Upper lobe of right lung (tissue), 1 donor: ENCODE measurements around the gene NPTXR. TPM values are rescaled to one million over a fixed set of nuclear protein-coding genes. Genes with fewer than 3 reads are reported as not detected.

ENCODE experiments used
- ATAC-seq: fragments of 200-7000 bp; cut with Tn5 transposase; one replicate; pipeline ENCODE4 v1.9.1; 2020; ENCODE audit warnings: mild to moderate bottlenecking, moderate library complexity
- DNase-seq: peaks from one replicate; pipeline ENCODE4 v3.0.0-alpha.2; 2020
- H3K27ac ChIP-seq: fragments of 200-600 bp; one replicate; pipeline ENCODE4 v1.8.0; 2022
- H3K27me3 ChIP-seq: fragments of 200-600 bp; one replicate; pipeline ENCODE4 v1.8.0; 2022; ENCODE audit warnings: mild to moderate bottlenecking
- H3K36me3 ChIP-seq: fragments of 200-600 bp; one replicate; pipeline ENCODE4 v1.8.0; 2022
- H3K4me1 ChIP-seq: fragments of 200-600 bp; one replicate; pipeline ENCODE4 v1.8.0; 2022
- H3K4me3 ChIP-seq: fragments of 200-600 bp; one replicate; pipeline ENCODE4 v1.8.0; 2022; ENCODE audit warnings: mild to moderate bottlenecking
- H3K9me3 ChIP-seq: fragments of 200-600 bp; one replicate; pipeline ENCODE4 v1.8.0; 2022
- CTCF ChIP-seq: fragments of 200-600 bp; IDR thresholded peaks from one replicate; pipeline ENCODE4 v1.8.0; 2022; ENCODE audit warnings: antibody characterized with exemption
- intact Hi-C: fragments of 100-400 bp; cut with DNase I; formaldehyde crosslinking; loops from one replicate; pipeline ENCODE4 v1.11.0; 2022
- total RNA-seq: library from RNA; stranded (reverse); fragmentation: NEBNext Ultra II Directional; extraction: Animal tissue kit (Norgen Biotek cat#: 25700); gene quantifications from one replicate; pipeline ENCODE4 v1.2.1, GENCODE V29; 2021
- donor health status: DM: no; HTN: yes; CAD: no; lungs with severe emphysema.

Gene NPTXR
- total RNA-seq, 1 donor from 2014 or later, result 6.3 TPM

- no peak overlapping the region for H3K27ac ChIP-seq
- intact Hi-C loops, result no loop called here
- no peak overlapping the region for H3K4me3 ChIP-seq
- no peaks in the 10 kb centered on the region for H3K9me3 ChIP-seq
- no peak for TF ChIP-seq CTCF
- H3K4me1 ChIP-seq, result no peaks in the 10 kb centered on the region
- H3K36me3 ChIP-seq, result no peaks in the 10 kb centered on the region
- peaks cover 18% of the 10 kb centered on the region for H3K27me3 ChIP-seq
- no peak for DNase-seq
- no peak for ATAC-seq
These were observed 2.6 kb upstream of the NPTXR start for GRCh38 chr22:38846412-38846811.

GRCh38 chr22:38845004-38845740 lies 1.3 kb upstream of the NPTXR start:
- H3K27ac ChIP-seq, result no peak overlapping the region
- DNase-seq (no peak), ATAC-seq (no peak)
- peaks cover 24% of the 10 kb centered on the region for H3K27me3 ChIP-seq
- no peaks in the 10 kb centered on the region for H3K9me3 ChIP-seq
- H3K4me3 ChIP-seq, result no peak overlapping the region
- intact Hi-C loops, result no loop called here
- TF ChIP-seq CTCF, result no peak
- H3K36me3 ChIP-seq, result no peaks in the 10 kb centered on the region
- H3K4me1 ChIP-seq, result no peaks in the 10 kb centered on the region

- TF ChIP-seq CTCF, result no peak
- no peak overlapping the region for H3K27ac ChIP-seq
- intact Hi-C loops, result no loop called here
- no peaks in the 10 kb centered on the region for H3K36me3 ChIP-seq
- H3K27me3 ChIP-seq, result peaks cover 24% of the 10 kb centered on the region
- no peak for DNase-seq
- ATAC-seq, result no peak
- peak overlapping the region; percentile 28 for H3K4me3 ChIP-seq
- H3K4me1 ChIP-seq, result no peaks in the 10 kb centered on the region
- H3K9me3 ChIP-seq, result no peaks in the 10 kb centered on the region
These were observed 631 bp upstream of the NPTXR start for GRCh38 chr22:38844315-38845003.

GRCh38 chr22:38843201-38843656 lies 599 bp downstream of the NPTXR start:
- Histone ChIP-seq H3K4me3 (peak overlapping the region; percentile 44), H3K4me1 (no peaks in the 10 kb centered on the region), H3K27me3 (peaks cover 24% of the 10 kb centered on the region), H3K9me3 (no peaks in the 10 kb centered on the region), H3K36me3 (no peaks in the 10 kb centered on the region), H3K27ac (no peak overlapping the region)
- intact Hi-C loops, result no loop called here
- TF ChIP-seq CTCF, result peak; percentile 35
- DNase-seq (peak; percentile 75), ATAC-seq (peak; percentile 77)

GRCh38 chr22:38842512-38843200 lies 1.2 kb downstream of the NPTXR start:
- Histone ChIP-seq H3K9me3 (no peaks in the 10 kb centered on the region), H3K36me3 (no peaks in the 10 kb centered on the region), H3K27me3 (peaks cover 24% of the 10 kb centered on the region), H3K4me3 (peak overlapping the region; percentile 44), H3K4me1 (no peaks in the 10 kb centered on the region), H3K27ac (no peak overlapping the region)
- TF ChIP-seq CTCF, result no peak
- intact Hi-C loops, result no loop called here
- ATAC-seq (no peak), DNase-seq (no peak)
